Measurements from ENCODE around the gene NLRX1.
"Not testable (repeated sequence)": the region's sequence is repeated elsewhere in the genome, so short reads cannot be mapped to it uniquely, and the experiment has no call there.

Gene NLRX1, protein sequence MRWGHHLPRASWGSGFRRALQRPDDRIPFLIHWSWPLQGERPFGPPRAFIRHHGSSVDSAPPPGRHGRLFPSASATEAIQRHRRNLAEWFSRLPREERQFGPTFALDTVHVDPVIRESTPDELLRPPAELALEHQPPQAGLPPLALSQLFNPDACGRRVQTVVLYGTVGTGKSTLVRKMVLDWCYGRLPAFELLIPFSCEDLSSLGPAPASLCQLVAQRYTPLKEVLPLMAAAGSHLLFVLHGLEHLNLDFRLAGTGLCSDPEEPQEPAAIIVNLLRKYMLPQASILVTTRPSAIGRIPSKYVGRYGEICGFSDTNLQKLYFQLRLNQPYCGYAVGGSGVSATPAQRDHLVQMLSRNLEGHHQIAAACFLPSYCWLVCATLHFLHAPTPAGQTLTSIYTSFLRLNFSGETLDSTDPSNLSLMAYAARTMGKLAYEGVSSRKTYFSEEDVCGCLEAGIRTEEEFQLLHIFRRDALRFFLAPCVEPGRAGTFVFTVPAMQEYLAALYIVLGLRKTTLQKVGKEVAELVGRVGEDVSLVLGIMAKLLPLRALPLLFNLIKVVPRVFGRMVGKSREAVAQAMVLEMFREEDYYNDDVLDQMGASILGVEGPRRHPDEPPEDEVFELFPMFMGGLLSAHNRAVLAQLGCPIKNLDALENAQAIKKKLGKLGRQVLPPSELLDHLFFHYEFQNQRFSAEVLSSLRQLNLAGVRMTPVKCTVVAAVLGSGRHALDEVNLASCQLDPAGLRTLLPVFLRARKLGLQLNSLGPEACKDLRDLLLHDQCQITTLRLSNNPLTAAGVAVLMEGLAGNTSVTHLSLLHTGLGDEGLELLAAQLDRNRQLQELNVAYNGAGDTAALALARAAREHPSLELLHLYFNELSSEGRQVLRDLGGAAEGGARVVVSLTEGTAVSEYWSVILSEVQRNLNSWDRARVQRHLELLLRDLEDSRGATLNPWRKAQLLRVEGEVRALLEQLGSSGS

DNA sequence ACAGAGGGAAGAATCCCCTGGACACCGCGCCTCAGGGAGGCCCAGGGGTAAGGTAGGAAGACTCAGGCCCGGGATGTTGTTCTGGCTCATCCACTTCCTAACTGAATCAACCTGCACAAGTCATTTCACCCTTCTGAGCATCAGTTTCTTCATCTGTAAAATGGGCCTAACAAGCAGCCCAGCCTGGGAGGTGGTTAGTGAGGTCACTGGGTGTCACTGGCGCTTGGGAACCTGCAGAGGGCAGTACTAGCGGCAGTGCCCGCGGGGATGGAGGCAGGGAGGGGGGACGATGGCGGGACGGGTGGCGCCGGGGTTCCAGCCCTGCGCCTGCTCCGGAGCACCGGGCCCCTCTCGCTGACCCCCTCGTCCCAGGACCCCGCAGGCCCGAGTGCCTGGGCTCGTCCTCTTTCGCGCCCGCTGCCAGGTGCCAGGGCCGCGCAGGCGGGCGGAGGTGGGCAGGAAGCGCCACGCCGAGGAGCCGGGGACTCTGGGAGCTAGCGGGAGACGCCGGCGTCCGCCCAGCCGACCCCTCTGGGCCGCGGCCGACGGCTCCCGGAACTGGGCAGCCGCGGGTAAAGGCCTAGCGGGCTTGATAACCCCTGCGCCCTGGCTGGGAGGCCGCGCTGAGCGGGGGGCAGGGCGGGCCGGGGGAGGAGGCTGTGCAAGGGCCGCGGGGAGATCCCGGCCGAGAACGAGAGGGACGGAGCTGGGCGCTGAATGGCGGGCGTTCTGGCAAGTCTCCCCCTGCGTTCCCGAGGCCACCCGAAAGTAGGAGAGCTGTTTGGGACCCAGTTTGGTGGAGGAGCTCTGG, at the start of gene NLRX1:
Gene NLRX1 (plus strand): TSS at position 255 of the 811 bp plus-strand sequence. CDS start 2,679 bp downstream, outside the sequence.
- peak; percentile 75 for DNase-seq (ENCODE audit: low spot score)

DNA sequence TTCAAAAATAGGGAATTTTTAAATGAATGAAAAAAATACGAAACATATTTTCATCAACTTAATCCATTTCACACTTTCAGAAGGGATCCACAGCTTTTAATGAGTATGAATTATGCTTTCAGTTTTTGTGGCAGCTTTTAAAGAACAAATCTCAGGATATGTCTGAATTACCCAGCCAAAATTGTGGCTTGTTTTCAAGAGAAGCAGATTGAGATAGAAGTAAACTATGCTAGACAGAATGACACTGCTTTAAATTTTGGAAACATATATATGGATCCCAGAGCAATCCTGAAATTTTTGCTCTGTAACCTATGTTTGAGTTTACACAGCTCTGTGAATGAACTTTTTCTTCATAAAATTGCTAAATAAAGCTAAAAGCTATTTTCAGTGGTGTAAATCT, 49.6 kb upstream of the NLRX1 start:
- DNase-seq (ENCODE audit: low spot score) = no peak

- DNase-seq (ENCODE audit: low spot score) = no peak
These were observed 47.9 kb upstream of the NLRX1 start for GRCh38 chr11:119120639-119121007.

DNA sequence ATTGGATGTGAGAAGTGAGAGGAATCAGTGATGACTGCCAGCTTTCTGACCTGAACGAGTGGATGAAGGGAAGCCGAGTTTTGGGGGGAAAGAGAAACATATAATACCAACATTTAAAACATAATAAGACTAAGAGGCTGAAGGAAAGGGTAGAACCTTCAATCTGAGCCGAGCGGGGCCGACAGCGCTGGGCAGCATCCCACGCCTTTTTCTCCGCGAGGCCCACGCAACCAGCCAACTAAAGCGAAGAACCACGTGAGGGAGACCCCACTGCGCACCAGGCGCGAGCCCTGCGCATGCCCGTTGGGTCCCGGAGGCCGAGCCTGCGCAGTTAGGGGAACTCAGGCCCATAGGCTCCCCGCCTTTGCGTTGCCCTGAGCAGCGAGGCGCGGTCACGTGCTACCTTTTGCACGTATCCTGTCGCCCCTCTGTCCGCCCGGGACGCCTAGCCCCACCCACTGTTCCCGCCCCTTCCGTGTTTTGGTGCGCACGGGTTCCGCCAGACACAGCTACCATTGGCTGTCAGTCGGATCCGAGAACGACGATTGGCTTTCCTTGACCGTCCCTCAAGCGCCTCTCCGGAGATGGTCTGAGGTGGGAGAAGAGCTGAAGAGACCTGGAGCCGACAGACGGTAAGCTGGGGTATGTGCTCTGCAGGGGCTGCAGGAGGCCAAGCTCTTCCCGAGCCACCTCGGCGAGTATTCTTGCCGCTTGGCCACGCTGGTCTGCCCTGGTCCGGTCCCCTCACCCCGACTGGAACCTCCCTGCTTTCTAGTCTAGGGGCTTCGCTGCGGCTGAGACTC, 47.3 kb upstream of the NLRX1 start, which contains the start of gene HINFP:
Gene HINFP (plus strand): TSS at position 573 of the 803 bp plus-strand sequence. CDS start 5,365 bp downstream, outside the sequence.
- peak; percentile 97 for DNase-seq (ENCODE audit: low spot score)

GRCh38 chr11:119121811-119122124, 46.8 kb upstream of the NLRX1 start:
- no peak for DNase-seq (ENCODE audit: low spot score)

GRCh38 chr11:119125821-119126220, 42.7 kb upstream of the NLRX1 start:
- no peak for DNase-seq (ENCODE audit: low spot score)

DNA sequence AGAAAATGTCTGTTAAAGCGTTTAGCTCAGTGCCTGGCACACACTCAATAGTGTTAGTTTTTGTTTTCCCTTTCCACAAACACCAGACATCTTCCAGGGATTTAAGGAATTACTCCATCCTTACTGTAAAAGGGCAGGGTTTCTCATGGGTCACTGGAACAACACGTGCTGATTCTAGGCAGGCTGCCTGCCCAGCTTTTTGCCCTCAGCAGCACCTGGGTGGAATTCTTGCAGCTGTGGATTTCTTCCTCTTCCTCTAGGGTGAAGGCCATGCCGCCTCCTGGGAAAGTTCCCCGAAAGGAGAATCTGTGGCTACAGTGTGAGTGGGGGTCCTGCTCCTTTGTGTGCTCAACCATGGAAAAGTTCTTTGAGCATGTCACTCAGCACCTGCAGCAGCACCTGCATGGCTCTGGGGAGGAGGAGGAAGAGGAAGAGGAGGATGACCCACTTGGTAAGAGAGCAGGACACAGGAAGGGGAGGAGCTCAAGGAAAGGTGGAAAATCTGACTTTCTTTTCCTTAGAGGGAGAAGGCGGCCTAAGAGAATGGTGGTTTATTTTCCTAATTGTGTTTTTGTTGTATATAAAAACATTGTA, 41.8 kb upstream of the NLRX1 start:
- no peak for DNase-seq (ENCODE audit: low spot score)

DNA sequence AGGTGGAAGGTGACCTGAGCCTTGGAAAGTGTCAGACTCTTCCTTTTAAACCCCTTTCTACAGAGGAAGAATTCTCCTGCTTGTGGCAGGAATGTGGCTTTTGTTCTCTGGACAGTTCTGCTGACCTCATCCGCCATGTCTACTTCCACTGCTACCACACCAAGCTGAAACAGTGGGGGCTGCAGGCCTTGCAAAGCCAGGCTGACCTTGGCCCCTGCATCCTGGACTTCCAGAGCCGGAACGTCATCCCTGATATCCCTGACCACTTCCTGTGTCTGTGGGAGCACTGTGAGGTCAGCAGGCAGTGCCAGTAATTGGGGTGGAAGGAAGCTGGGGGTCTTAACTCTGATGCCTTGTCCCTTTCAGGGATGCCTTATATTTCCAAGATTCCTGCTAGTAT, 37.9 kb upstream of the NLRX1 start:
- peak; percentile 61 for DNase-seq (ENCODE audit: low spot score)

- DNase-seq (ENCODE audit: low spot score) = no peak
These were observed 34.0 kb upstream of the NLRX1 start for GRCh38 chr11:119134389-119134978.

GRCh38 chr11:119139276-119139675, 29.2 kb upstream of the NLRX1 start:
- not testable (repeated sequence) for DNase-seq (ENCODE audit: low spot score)

- peak; percentile 60 for DNase-seq (ENCODE audit: low spot score)
These were observed 23.6 kb upstream of the NLRX1 start for GRCh38 chr11:119144825-119145486.

DNA sequence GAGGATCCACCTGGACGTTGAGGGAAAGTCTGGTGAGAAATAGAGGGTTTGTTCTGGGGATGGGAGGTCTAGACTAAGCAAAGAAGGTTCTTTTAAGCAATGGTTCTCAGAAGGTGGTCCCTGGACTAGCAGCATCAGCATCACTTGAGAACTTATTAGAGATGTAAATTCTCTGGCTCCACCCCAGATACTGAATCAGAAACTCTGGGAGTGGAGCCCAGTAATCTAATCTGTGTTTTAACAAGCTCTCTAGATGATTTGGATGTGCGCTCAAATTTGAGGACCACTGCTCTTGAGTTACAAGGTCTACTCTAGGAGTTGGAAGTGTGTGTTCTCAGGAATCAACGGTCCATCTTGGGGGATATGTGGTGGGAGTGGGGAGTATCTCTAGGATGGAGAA, 23.0 kb upstream of the NLRX1 start:
- DNase-seq (ENCODE audit: low spot score) = no peak

DNA sequence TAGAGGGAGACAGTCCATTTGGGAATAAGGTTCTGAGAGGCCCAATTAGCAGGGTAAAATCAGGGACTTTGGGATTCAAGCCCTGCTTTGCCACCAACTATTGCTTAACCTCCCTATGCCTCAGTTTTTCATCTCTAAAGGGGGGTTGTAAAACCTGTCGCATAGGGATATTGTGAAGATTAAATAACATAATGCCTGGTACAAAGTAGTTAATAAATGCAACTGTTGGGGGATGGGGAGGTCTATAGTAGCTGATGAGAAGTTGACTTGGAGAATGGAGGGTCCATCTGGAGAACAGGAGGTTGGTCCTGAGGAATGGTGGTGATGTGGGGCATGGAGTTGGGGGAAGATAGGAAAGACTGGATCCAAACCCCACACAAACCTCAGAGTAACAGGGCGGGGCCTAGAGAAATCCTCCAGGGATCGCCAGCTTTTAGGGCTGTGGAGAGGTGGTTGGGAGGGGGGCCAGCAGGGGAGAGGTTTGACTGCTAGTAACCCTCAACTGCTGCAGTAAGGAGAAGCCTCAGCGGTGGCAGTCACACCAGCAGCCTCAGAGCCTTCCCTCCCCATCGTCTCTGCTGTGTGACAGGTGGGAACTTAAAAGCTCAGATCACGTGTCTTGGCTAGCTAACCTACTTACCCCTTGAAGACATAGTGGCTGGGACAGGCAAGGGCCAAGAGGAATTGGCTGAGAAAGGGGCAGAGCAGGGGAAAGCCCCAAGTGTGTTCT, 20.8 kb upstream of the NLRX1 start:
- DNase-seq (ENCODE audit: low spot score) = no peak

- DNase-seq (ENCODE audit: low spot score) = no peak
These were observed 19.9 kb upstream of the NLRX1 start for GRCh38 chr11:119148720-119149017.

GRCh38 chr11:119149018-119149785, 19.3 kb upstream of the NLRX1 start, which contains the start of gene ABCG4:
ABCG4 (plus strand) TSS chr11:119149052; CDS start chr11:119149966, 914 bp downstream.
- DNase-seq (ENCODE audit: low spot score) = no peak

- no peak for DNase-seq (ENCODE audit: low spot score)
These were observed 18.7 kb upstream of the NLRX1 start for GRCh38 chr11:119149786-119150275.

- DNase-seq (ENCODE audit: low spot score) = no peak
These were observed 16.5 kb upstream of the NLRX1 start for GRCh38 chr11:119152043-119152442.

- no peak for DNase-seq (ENCODE audit: low spot score)
These were observed 15.9 kb upstream of the NLRX1 start for GRCh38 chr11:119152604-119153003.
